ENCODE data around the gene CCDC66.
"Not testable (repeated sequence)": the region's sequence is repeated elsewhere in the genome, so short reads cannot be mapped to it uniquely, and the experiment has no call there.

CCDC66 gene

GRCh38 chr3:56593455-56594158 lies 36.6 kb downstream of the CCDC66 start:
- no peaks in the 10 kb centered on the region for H3K36me3 ChIP-seq (ENCODE audit: control insufficient read depth, insufficient read depth, low read length)
- H3K9ac ChIP-seq (ENCODE audit: low read depth, low read length) = no peak overlapping the region
- H3K27me3 ChIP-seq (ENCODE audit: control insufficient read depth, insufficient read depth, low read length) = no peaks in the 10 kb centered on the region
- H3K4me3 ChIP-seq (ENCODE audit: low read depth, low read length) = no peak overlapping the region
- H3K9me3 ChIP-seq (ENCODE audit: control insufficient read depth, insufficient read depth, low read length) = no peaks in the 10 kb centered on the region
- H3K4me1 ChIP-seq (ENCODE audit: control insufficient read depth, insufficient read depth, low read length) = peaks cover 5% of the 10 kb centered on the region

GRCh38 chr3:56595975-56596840 lies 39.2 kb downstream of the CCDC66 start:
- Histone ChIP-seq H3K4me1 (ENCODE audit: control insufficient read depth, insufficient read depth, low read length) (no peaks in the 10 kb centered on the region), H3K9me3 (ENCODE audit: control insufficient read depth, insufficient read depth, low read length) (no peaks in the 10 kb centered on the region), H3K27me3 (ENCODE audit: control insufficient read depth, insufficient read depth, low read length) (no peaks in the 10 kb centered on the region), H3K4me3 (ENCODE audit: low read depth, low read length) (no peak overlapping the region), H3K36me3 (ENCODE audit: control insufficient read depth, insufficient read depth, low read length) (no peaks in the 10 kb centered on the region), H3K9ac (ENCODE audit: low read depth, low read length) (no peak overlapping the region)

DNA sequence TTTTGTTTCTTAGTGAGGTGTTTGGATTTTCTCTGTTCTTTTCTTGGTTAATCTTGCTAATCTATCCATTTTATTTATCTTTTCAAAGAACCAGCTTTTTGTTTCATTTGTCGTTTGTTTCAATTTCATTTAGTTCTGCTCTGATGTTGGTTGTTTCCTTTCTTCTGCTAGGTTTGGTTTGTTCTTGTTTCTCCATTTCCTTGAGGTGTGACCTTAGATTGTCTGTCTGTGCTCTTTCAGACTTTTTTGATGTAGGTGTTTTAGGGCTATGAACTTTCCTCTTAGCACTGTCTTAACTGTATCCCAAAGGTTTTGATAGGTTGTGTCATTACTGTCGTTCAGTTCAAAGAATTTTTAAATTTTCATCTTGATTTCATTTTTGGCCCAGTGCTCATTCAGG lies 51.5 kb downstream of the CCDC66 start:
- H3K36me3 ChIP-seq (ENCODE audit: control insufficient read depth, insufficient read depth, low read length) = peaks cover 10% of the 10 kb centered on the region
- not testable (repeated sequence) for H3K9me3 ChIP-seq (ENCODE audit: control insufficient read depth, insufficient read depth, low read length); H3K27me3 ChIP-seq (ENCODE audit: control insufficient read depth, insufficient read depth, low read length); H3K4me3 ChIP-seq (ENCODE audit: low read depth, low read length); H3K9ac ChIP-seq (ENCODE audit: low read depth, low read length); H3K4me1 ChIP-seq (ENCODE audit: control insufficient read depth, insufficient read depth, low read length)

DNA sequence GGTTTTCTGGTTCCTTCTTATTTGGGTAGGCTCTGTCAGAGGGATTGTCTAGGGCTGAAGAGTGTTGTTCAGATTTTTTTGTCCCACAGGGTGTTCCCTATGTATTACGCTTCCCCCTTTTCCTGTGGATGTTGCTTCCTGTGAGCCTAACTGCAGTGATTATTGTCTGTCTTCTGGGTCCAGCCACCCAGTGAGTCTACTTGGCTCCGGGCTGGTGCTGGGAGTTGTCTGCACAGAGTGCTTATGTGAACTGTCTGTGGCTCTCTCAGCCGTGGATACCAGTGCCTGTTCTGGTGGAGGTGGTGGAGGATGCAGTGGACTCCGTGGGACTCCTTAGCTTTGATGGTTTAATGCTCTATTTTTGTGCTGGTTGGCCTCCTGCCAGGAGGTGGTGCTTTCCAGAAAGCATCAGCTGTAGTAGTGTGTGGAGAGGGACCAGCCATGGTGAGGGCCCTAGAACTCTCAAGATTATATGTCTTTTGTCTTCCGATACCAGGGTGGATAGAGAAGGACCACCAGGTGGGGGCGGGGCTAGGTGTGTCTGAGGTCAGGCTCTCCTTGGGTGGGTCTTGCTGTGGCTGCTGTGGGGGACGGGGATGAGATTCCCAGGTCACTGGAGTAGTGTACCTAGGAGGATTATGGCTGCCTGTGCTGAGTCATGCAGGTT lies 53.8 kb downstream of the CCDC66 start:
- H3K9me3 ChIP-seq (ENCODE audit: control insufficient read depth, insufficient read depth, low read length) = no peaks in the 10 kb centered on the region
- H3K4me1 ChIP-seq (ENCODE audit: control insufficient read depth, insufficient read depth, low read length) = no peaks in the 10 kb centered on the region
- H3K27me3 ChIP-seq (ENCODE audit: control insufficient read depth, insufficient read depth, low read length) = no peaks in the 10 kb centered on the region
- H3K9ac ChIP-seq (ENCODE audit: low read depth, low read length) = no peak overlapping the region
- H3K36me3 ChIP-seq (ENCODE audit: control insufficient read depth, insufficient read depth, low read length) = peaks cover 12% of the 10 kb centered on the region
- H3K4me3 ChIP-seq (ENCODE audit: low read depth, low read length) = no peak overlapping the region

DNA sequence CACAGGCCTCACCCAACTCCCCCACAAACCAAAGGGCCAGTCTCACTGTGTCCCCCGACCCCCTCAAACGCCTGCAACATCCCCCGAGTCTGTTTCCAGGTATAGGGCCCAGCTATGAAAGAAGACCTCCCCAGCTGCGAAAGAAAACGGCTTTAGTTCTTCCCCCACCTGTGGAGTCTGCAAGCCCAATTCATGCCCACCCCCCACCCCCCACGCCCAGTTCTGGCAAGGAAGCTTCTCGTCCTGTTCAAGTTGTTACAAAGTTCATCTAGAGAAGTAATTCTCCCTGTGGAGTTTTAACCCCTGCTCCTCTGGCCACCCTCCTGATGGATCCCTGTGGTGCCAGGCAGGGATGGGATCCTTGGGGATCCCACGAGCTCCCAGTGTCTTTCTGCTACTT lies 54.4 kb downstream of the CCDC66 start:
- Histone ChIP-seq H3K4me1 (ENCODE audit: control insufficient read depth, insufficient read depth, low read length) (no peaks in the 10 kb centered on the region), H3K4me3 (ENCODE audit: low read depth, low read length) (no peak overlapping the region), H3K9ac (ENCODE audit: low read depth, low read length) (no peak overlapping the region), H3K9me3 (ENCODE audit: control insufficient read depth, insufficient read depth, low read length) (no peaks in the 10 kb centered on the region), H3K36me3 (ENCODE audit: control insufficient read depth, insufficient read depth, low read length) (peaks cover 9% of the 10 kb centered on the region), H3K27me3 (ENCODE audit: control insufficient read depth, insufficient read depth, low read length) (no peaks in the 10 kb centered on the region)

GRCh38 chr3:56612146-56612545 lies 55.2 kb downstream of the CCDC66 start:
- no peak overlapping the region for H3K9ac ChIP-seq (ENCODE audit: low read depth, low read length)
- no peaks in the 10 kb centered on the region for H3K27me3 ChIP-seq (ENCODE audit: control insufficient read depth, insufficient read depth, low read length)
- no peak overlapping the region for H3K4me3 ChIP-seq (ENCODE audit: low read depth, low read length)
- no peaks in the 10 kb centered on the region for H3K9me3 ChIP-seq (ENCODE audit: control insufficient read depth, insufficient read depth, low read length)
- no peaks in the 10 kb centered on the region for H3K4me1 ChIP-seq (ENCODE audit: control insufficient read depth, insufficient read depth, low read length)
- H3K36me3 ChIP-seq (ENCODE audit: control insufficient read depth, insufficient read depth, low read length) = peaks cover 9% of the 10 kb centered on the region

DNA sequence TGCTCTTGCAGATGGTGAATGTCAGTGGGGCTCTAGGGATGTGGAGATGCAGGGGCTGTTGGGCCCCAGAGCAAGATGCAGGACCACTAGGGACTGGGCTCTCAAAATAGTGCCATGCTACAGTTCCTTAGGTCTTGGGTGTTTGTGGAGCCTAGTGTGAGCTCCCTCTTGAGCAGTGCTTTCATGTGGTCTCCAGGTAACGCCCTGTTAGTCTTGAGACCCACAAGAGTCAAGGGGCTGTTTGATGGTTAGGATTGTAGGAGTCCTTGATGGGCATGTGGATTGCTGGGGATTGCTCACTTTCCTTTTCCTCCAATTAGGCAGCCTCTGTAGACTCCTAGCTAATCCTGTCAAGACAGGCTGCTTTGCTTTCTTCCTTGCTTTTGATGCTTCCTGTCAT lies 56.0 kb downstream of the CCDC66 start:
- no peaks in the 10 kb centered on the region for H3K9me3 ChIP-seq (ENCODE audit: control insufficient read depth, insufficient read depth, low read length)
- H3K36me3 ChIP-seq (ENCODE audit: control insufficient read depth, insufficient read depth, low read length) = peaks cover 9% of the 10 kb centered on the region
- no peaks in the 10 kb centered on the region for H3K27me3 ChIP-seq (ENCODE audit: control insufficient read depth, insufficient read depth, low read length)
- no peak overlapping the region for H3K4me3 ChIP-seq (ENCODE audit: low read depth, low read length)
- no peak overlapping the region for H3K9ac ChIP-seq (ENCODE audit: low read depth, low read length)
- no peaks in the 10 kb centered on the region for H3K4me1 ChIP-seq (ENCODE audit: control insufficient read depth, insufficient read depth, low read length)

GRCh38 chr3:56616478-56617006 lies 59.6 kb downstream of the CCDC66 start:
- H3K9ac ChIP-seq (ENCODE audit: low read depth, low read length) = no peak overlapping the region
- H3K36me3 ChIP-seq (ENCODE audit: control insufficient read depth, insufficient read depth, low read length) = peaks cover 20% of the 10 kb centered on the region
- no peaks in the 10 kb centered on the region for H3K27me3 ChIP-seq (ENCODE audit: control insufficient read depth, insufficient read depth, low read length)
- no peaks in the 10 kb centered on the region for H3K9me3 ChIP-seq (ENCODE audit: control insufficient read depth, insufficient read depth, low read length)
- no peak overlapping the region for H3K4me3 ChIP-seq (ENCODE audit: low read depth, low read length)
- no peaks in the 10 kb centered on the region for H3K4me1 ChIP-seq (ENCODE audit: control insufficient read depth, insufficient read depth, low read length)

- H3K4me3 ChIP-seq (ENCODE audit: low read depth, low read length) = no peak overlapping the region
- H3K4me1 ChIP-seq (ENCODE audit: control insufficient read depth, insufficient read depth, low read length) = no peaks in the 10 kb centered on the region
- H3K9ac ChIP-seq (ENCODE audit: low read depth, low read length) = no peak overlapping the region
- no peaks in the 10 kb centered on the region for H3K9me3 ChIP-seq (ENCODE audit: control insufficient read depth, insufficient read depth, low read length)
- H3K27me3 ChIP-seq (ENCODE audit: control insufficient read depth, insufficient read depth, low read length) = no peaks in the 10 kb centered on the region
- peaks cover 18% of the 10 kb centered on the region for H3K36me3 ChIP-seq (ENCODE audit: control insufficient read depth, insufficient read depth, low read length)
Observed at GRCh38 chr3:56620371-56620770, 63.4 kb downstream of the CCDC66 start.

DNA sequence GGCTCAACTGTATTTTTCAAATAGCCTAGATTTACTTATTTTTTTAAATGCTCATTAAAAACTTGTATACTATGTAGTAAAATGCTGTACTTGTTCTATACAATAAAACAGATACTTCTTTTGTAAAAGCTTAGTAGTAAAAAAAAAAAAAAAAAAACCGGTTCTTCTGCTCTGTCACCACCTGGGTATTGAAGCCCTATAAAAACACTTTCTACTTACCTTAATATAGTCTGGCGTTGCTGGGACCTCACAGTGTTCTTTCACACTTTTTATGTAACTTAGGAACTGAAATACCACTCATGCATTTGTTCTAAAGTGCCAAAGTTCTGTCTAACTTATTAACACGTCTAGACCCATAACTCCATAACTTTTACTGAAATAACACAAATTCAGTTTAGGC lies 64.7 kb downstream of the CCDC66 start:
- Histone ChIP-seq H3K9ac (ENCODE audit: low read depth, low read length) (no peak overlapping the region), H3K4me1 (ENCODE audit: control insufficient read depth, insufficient read depth, low read length) (no peaks in the 10 kb centered on the region), H3K36me3 (ENCODE audit: control insufficient read depth, insufficient read depth, low read length) (peaks cover 18% of the 10 kb centered on the region), H3K9me3 (ENCODE audit: control insufficient read depth, insufficient read depth, low read length) (no peaks in the 10 kb centered on the region), H3K4me3 (ENCODE audit: low read depth, low read length) (no peak overlapping the region), H3K27me3 (ENCODE audit: control insufficient read depth, insufficient read depth, low read length) (no peaks in the 10 kb centered on the region)

- no peaks in the 10 kb centered on the region for H3K4me1 ChIP-seq (ENCODE audit: control insufficient read depth, insufficient read depth, low read length)
- no peaks in the 10 kb centered on the region for H3K27me3 ChIP-seq (ENCODE audit: control insufficient read depth, insufficient read depth, low read length)
- peaks cover 18% of the 10 kb centered on the region for H3K36me3 ChIP-seq (ENCODE audit: control insufficient read depth, insufficient read depth, low read length)
- no peak overlapping the region for H3K9ac ChIP-seq (ENCODE audit: low read depth, low read length)
- H3K9me3 ChIP-seq (ENCODE audit: control insufficient read depth, insufficient read depth, low read length) = no peaks in the 10 kb centered on the region
- H3K4me3 ChIP-seq (ENCODE audit: low read depth, low read length) = no peak overlapping the region
Observed at GRCh38 chr3:56622381-56622780, 65.4 kb downstream of the CCDC66 start.

All from iPS-15b (cell line).